HG03095 (cell line): Measurements from ENCODE around the gene PKD1L1.
"Not testable (repeated sequence)": the region's sequence is repeated elsewhere in the genome, so short reads cannot be mapped to it uniquely, and the experiment has no call there.

Experiments
- ATAC-seq: cut with Tn5 transposase; IDR thresholded peaks from one replicate; pipeline ENCODE4 v1.9.1; 2021; ENCODE audit warnings: moderate library complexity; ENCODE audit not compliant: unreplicated experiment

The PKD1L1 gene

GRCh38 chr7:47938574-47939165, 9.6 kb downstream of the PKD1L1 start:
- ATAC-seq = no peak

DNA sequence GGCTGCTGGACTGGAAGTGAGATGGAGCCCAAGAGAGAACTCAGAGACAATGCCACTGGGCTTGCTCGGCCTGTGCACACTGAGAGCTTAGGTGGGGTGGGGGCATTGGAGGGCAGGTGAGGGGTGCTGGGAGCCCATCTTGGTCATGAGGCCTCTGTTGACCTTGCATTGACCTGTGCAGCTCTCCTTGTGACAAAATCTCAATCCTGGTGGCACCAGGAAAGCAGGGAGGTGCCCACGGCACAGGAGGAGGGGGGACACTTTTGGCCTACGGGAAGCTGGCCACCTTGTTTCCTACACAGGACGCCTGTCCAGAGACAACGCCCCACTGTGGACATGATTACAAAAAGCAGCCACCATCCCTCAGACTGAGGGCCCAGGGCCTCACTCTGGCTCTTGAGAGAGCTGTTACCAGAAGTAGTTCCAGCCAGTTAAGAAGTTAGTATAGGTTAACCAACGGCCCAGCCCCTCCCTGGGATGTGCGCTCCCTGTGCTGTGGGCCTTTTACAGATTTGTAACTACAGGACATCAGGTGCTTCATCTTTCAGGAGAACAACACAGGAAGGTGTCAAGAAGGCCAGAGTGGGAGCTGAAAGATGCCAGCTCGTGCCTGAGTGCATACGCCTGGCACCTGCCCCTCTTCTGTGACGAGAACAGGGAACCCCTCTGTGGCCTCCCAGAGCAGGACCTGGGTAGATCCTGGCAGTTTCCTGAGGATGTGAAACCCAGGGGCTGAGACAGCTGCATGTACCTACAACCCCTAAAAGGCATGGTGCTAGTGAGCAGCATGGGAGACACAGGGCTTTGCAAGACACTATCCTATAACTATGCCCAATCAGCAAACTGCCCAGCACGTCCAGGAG, 10.3 kb downstream of the PKD1L1 start:
- ATAC-seq = peak; percentile 53

GRCh38 chr7:47937065-47937687, 11.1 kb downstream of the PKD1L1 start:
- ATAC-seq = peak; percentile 95

GRCh38 chr7:47936323-47936722, 11.9 kb downstream of the PKD1L1 start:
- no peak for ATAC-seq

GRCh38 chr7:47935336-47935735, 12.9 kb downstream of the PKD1L1 start:
- no peak for ATAC-seq

DNA sequence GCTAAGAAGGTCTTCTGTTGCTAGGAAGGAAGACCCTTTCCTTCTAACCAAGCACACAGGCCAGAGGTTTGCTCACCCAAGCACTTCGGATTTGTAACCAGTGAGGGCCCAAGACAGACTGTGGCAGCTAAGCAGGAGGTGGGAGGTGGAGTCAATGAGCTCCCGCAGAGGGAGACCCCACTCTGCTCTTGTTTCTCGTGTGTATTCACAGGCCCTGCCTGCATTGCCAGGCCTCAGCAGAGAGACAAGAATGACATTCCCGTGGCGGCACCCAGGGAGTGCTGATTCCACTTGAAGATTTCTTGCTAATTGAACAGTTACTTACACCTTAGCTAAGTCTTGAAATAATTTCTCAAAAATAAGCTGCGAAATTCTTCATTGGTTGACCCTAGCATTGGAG, 13.4 kb downstream of the PKD1L1 start:
- ATAC-seq = no peak

GRCh38 chr7:47933215-47933614, 15.1 kb downstream of the PKD1L1 start:
- ATAC-seq = no peak

DNA sequence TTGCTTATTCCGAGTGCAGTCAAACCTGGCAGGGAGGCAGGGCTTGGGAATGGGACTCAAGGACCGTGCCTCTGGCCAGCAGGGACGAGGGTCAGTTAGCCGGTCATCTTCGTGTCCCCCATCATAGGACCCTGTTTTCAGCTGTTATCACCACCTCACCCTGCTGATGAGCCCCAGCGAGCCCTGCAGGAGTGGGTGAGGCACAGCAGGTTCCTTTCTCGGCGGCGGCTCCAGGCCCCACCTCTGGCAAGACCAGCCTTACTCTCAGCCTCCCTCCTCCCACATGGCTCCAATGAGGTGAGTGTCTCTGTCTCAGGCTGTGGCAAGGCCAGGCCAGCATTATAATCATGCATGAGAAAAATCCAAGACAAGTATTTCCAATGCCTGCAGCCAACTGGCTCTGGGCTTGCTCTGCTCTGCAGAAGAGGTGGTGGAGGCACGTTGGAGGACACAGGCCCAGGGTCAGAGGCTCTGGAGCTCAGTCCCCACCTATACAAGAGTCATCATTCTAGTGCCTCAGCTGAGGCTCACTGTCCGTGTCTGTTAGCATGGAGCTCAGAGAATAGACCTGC, 15.7 kb downstream of the PKD1L1 start:
- no peak for ATAC-seq

DNA sequence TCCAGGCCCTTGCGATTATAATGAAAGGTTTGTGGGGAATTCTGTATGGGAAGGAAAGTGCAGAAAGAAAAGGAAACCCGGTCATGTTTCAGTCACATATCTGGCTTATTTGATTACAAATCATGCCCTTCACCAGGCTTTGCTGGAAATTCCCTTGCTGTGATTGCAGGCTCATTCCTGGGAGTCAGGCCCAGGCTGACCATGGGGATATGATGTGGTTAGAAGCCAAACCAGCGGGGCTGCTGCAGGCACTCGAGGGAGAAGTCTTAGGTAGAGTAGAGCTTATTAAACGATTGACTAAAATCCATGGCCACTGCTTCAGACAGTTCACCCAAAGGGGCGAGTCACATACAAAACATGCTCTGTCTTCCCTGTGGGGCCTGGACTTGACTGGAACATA, 16.2 kb downstream of the PKD1L1 start:
- ATAC-seq = no peak

DNA sequence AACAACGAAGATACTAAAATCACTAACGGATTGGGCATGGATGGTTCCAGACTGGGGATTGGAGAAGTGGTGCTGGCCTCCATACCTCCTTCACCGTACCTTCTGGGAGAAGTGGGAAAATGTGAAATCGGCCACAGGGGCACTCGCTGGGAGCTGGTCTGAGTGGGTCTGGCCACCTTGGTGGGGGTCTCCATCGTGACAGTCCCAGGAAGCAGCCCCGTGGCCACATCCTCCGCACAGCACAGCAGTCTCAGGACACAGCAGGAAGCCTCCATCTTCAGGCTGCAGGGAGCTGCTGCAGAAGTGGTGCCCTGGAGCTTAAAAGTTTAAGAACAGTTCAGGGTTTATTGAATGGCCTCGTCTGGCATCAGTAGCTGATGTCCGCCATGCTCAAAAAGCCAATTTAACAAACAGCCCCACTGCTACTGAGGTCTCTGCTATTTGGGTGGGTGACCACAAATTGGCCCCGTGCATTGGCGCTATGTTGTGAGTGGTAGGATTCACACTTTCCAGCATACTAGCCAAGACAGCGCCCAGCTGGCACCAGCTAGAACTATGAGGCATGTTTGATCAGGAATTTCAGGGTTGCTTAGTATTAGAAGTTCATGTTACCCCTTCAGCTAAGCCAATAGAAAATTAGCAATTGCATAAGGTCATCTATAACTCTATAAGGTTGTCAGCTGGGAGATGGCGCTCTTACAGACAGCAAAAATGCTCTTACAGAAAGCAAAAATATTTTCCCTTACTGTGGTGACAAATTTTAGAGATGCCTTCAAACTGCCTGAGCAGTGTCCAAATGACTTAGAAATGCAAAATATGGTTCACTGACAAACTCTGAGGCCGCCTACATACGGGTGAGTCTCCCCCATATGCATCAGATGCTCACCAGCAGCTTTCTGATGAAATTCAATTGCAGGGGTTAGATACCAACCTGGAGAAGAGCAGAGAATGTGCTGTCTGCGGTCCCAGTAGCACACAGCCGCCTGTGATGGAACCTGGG, 17.0 kb downstream of the PKD1L1 start:
- ATAC-seq = no peak

GRCh38 chr7:47924266-47924665, 24.0 kb downstream of the PKD1L1 start:
- no peak for ATAC-seq

DNA sequence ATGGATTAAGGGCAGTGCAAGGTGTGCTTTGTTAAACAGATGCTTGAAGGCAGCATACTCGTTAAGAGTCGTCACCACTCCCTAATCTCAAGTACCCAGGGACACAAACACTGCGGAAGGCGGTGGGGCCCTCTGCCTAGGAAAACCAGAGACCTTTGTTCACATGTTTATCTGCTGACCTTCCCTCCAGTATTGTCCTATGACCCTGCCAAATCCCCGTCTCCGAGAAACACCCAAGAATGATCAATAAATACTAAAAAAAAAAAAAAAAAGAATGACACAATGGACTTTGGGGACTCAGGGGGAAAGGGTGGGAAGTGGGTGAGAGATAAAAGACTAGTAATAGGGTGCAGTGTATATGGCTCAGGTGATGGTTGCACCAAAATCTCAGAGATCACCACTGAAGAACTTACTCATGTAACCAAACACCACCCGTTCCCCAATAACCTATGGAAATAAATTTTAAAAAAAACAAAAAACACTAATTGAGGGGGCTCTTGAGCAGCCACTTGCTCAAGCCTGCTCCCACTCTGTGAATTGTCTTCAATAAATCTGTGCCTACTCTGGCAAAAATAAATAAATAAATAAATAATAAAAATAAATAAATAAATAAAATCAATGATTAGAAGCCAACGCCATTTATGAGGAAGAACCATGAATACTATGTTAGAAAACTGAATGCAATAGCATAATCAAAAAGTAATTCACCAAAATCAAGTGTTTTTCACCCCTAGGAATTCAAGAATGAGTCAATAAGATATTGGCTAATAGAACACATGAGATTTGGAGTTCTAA, 25.0 kb downstream of the PKD1L1 start:
- not testable (repeated sequence) for ATAC-seq

GRCh38 chr7:47916514-47916913, 31.8 kb downstream of the PKD1L1 start:
- not testable (repeated sequence) for ATAC-seq

GRCh38 chr7:47915616-47915976, 32.7 kb downstream of the PKD1L1 start:
- no peak for ATAC-seq

- ATAC-seq = no peak
Measured at GRCh38 chr7:47914717-47915615, 33.3 kb downstream of the PKD1L1 start.

- no peak for ATAC-seq
Measured at GRCh38 chr7:47912332-47912731, 35.9 kb downstream of the PKD1L1 start.

DNA sequence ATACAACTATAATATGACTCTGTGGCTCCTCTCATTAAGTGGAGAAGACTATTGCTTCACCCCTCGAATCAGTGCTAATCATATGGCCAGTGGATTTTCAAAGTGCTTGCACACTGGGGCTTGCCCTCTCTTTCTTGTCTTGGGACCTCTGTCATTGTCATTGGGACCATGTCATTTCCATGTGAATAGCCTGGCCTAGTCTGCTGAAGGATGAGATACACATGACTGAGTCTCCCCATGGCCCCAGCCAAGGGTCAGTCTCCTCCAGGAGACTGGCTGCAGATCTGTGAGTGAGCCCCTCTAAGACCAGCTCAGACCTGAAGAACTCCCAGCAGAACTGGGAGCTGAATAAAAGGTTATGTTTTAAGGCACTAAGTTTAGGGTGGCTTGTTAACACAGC, 39.5 kb downstream of the PKD1L1 start:
- no peak for ATAC-seq

GRCh38 chr7:47907981-47908616, 40.2 kb downstream of the PKD1L1 start:
- ATAC-seq = no peak
